NCI-H2227 treated with DMSO at 0.1 percent for 48 hours (cell line): Measurements from ENCODE around the gene RAB11FIP4.

Experiments
- DNase-seq: peaks from one replicate; lab custom pipeline; 2025; lab: John Stamatoyannopoulos, UW

RAB11FIP4 gene

DNA sequence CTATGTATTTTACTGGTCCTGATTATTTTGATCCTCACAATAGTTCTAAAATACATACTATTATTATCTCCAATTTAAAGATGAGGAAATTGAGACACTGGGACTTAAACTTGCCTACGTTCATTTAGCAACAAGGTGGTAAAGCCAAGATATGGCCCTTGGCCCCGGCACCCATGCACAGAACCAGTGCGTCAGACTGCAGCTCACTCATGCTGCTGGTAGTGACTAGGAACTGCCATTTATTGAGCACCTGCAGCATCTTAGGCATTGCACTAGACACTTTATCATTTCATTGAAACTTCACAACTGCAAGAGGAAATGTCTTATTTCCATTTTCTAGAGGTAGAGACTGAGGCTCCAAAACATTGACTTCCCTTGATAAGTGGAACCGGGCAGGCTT is 93.3 kb downstream of the RAB11FIP4 start:
- DNase-seq = no peak

DNA sequence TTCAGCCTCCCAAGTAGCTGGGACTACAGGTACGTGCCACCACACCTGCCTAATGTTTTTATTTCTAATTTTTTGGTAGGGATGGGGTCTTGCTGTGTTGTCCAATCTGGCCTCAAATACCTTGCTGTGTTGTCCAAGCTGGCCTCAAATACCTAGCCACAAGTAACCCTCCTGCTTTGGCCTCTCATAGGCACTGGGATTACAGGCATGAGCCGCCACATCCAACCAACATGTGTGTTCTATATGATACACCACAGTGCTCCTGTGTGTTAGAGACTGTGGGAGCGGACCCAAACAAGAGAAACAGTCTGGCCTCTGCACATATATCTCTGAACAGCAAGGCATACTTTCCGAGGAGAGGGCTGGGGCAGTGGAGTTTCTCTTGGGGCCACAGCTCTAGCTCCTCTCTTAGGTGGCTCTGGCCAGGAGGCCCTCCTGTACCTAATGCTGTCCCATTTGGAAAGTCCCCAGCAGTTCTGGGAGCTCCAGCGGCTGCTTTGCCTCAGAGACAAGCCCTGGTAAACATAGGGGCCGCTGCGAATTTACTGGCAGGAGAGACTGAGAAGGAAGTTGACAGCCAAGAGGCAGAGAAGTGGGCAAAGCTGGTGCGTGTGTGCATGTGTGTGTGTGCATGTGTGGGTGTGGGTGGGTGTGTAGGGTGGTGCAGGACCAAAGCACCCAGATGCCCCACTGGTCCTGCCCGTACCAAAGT is 95.0 kb downstream of the RAB11FIP4 start:
- DNase-seq = no peak

DNA sequence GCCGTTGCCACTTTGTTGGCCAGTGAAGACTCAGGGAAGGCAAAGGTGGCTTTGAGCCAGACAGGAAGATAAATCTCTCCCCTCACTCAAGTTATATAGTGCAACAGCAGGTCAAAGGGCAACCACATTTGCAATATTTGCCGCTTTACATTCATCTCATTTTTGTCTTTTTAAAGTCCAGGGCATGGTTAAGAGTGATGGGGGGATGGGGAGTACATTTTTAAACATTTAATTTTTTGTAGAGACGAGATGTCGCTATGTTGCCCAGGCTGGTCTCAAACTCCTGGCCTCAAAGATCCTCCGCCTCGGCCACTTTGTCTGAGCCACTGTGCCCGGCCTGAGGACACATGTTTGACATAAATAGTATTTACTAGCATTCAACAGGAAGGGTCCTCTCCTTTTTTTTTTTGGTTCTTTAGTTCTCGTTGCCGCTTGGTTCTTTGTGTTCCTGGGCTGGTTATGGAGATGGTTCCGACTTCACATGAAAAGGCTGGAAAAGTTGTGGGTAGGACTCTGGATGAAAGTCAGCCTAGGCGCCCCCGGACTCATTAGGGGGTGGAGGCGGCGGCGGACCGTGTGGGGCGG is 95.7 kb downstream of the RAB11FIP4 start:
- DNase-seq = no peak

DNA sequence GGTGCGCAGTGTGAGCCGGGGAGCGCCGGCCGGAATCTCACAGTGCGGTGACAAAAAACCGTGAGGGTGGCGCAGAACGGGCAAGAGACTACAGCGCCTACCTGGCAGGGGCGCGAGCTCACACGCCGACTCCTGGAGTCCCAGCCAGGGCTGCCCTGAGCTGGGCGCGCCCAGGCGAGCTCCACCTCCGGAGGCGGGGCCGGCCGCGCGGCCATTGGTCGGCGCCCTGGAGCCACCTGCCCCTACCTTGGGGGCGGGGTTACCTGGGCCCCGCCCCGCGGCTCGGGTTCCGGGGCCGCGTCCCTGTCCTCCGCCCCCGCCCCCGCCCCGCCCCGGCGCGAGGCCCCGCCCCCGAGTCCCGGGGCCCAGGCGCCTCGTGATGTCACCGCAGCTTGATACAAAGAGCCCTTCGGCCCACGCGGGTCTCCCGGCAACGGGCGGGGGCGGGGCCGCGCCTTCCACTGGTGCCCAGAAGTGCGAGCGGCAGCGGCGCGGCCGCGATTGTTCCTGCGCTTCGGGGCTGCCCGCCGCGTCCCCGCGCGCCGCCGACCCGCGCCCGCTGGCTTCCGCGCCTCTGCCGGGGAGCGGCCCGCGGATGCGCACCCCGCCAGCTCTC is 96.3 kb downstream of the RAB11FIP4 start:
- peak; percentile 74 for DNase-seq

DNA sequence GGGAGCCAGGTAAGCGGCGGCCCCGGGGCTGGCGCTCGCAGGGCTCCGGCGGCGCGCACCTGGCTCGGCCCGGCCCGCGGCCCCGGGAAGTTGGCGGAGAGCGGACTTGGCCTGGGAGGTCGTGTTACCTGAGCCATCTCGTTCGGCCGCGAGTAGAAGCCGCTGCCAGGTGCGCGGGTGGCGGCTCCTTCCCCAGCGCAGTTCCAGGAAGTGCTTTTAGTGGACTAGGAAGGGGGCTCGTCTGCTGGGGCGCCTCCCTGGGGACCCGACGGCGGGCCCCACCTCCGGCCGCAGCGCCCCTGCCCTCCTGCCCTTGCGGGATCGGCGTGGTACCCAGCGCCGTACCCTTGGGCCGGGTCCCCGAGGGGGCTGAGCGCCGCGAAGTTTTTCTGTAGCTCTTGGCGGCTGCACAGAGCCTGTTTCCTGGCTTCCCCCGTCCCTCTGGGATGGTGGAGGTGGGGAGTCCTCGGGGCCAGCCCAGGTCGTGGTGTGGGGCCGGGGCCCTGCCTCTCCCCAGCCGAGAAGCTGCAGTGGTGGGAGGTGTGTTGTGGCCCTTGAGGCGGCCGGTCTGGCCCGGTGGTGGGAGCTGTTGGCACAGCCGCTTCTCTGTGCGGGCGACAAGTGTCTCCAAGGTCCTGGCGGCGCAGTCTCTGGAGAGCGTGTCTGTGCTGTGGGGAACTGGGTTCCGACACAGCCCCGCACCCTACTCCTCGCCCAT is 96.9 kb downstream of the RAB11FIP4 start:
- no peak for DNase-seq

DNA sequence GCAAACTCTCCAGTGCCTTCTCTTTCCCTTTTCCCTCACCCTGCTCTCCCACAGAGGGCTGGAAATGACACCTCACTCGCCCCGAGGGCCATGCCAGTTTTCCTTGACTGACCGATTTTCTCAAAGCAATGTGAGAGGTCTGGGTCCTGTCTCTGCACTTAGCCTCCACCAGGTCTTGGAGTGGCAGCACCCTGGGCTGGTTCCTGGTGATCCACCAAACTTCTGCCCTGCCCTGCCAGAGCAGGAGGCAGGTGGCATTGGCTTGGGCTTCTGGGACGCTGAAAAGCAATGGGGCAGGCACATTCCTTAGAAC is 97.5 kb downstream of the RAB11FIP4 start:
- DNase-seq = no peak

DNA sequence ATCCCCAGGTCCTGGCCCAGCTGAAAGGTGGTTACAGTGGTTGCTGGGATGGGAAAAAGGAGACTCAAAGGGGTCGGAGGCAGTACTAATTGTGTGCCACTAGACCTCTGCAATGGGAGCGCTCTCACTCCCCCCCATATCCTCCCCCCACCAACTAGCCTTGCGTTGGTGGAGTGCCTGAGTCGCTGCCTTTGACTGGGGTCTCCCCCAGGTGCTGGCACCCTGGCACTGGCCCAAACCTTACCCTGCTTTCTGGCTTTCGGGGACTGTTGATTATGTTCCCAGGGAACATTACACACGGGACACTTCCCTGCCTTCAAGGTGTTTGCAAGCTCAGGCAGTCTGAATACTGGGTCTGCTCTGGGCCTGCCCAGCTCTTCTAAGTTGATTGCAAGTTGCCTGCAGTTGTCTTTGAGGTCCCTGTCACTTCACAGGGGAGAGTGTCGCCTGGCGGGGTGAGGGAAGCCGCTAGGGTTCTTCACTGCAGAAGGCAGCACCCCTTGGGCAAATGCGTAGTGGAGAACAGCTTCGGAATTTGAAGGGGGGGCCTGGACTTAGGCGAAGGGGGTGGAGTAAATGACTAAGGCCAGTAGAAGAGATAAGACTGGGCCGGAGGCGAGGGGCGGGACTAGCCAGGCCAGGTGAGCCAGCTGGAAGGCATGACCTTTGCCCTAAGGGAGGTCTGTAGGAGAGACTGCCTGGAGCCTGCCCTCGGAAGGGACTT is 98.0 kb downstream of the RAB11FIP4 start:
- no peak for DNase-seq

DNA sequence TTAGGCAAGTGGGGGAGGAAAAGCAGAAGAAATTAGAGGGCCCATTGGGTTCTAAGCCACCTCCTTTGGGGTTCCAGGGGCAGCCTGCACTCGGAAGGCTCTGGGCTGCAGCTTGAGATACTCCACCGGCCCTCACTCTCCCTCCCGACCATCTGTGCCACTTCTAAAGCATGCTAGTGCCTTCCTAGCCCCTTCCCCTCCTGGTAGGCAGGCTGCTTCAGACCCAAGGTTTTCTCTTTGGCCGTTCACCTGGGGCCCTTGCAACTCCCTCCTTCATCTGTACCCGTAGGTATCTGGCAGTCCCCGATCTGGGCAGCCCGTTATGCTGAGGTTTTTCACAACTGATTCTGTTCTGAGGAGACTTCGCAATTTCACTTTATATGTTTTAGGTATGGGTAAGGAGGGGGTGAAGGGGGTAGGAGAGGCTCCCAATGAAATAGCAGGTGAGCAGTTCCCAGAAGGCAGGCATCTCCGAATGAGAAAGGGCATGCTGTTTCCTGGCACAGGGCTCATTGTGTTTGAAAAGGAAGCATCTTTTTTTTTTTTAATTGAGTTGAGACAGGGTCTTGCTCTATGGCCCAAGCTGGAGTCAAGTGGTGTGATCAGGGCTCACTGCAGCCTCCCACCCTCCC is 98.7 kb downstream of the RAB11FIP4 start:
- no peak for DNase-seq

DNA sequence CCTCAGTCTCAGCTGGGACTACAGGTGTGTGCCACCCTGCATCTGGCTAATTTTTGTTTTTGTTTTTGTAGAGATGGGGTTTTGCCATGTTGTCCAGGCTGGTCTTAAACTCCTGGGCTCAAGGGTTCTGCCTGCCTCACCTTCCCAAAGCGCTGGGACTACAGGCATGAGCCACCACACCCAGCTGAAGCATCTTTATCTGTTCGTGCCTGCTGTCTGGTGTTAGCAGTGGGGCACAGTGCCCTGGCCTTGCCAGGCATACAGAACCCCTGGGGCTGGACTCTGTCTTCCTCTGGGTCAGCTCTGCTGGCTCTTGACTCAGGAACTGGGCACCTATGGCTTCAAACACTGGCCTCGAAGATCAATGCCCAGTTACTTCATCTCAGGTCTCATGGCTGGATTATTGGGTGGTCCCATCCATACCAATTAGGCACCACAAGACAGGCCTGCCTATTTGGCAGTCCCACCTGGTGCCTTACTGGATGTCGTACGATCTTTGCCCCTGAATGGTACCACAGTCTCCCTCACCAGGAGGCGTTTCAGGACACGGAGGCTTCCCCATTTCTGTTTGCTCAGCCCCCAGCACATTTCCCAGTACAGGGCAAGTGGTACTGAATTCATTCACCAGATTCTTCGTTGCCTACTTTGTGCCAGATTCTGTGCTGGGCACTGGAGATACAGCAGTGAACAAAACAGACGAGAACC is 99.3 kb downstream of the RAB11FIP4 start:
- no peak for DNase-seq

DNA sequence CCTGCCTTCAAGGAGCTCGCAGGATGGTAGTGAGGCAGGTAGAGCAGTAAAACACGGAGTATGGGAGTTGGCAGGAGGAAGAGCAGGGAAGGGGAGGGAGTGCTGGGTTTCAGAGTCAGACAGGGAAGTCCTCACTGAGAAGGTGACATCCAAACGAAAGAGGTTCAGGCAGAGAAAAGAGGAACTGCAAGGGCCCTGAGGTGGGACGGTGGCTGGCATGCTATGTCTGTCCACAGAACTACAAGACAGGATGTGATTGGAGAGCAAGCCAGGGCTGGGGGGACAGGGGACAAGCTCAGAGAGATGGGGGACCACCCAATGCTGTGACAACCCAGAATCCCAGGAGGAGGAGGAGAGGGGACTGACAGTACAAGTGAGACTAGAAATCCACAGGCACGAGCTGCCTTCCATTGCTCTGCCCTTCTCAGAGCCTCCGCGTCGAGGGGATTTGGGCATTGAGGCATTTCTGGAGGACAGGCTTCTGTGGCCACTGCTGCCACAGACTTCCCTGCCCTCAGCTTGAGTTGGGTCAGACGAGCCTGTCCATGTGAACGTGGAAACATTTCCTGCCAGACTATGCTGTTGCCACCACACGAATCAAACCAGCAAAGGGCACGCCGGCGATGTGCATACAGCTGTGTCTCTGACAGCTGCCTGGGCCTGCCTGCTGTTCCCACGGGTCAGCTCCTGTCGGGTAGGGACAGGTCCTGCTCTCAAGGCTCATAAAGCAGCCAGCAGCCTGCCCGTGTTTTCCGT is 100.1 kb downstream of the RAB11FIP4 start:
- no peak for DNase-seq

DNA sequence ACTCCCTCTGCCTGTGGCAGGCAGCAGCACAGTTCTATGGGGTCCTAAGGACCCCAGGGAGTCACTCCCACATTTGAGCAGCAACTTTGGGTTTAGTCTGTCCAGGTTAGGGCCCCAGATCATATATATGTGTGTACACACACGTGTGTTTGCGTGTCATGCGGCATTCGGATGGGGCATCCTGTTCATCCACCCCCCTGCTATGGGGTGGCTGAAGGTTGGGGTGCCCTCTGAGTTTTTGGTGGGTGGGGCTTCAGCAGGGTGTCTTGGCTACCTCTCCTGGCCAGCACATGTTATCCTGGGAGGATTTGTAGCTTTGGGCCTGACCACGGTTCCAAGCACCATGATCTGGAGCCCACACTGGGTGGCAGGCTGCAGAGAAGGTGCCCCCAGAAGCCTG is 100.7 kb downstream of the RAB11FIP4 start:
- no peak for DNase-seq

DNA sequence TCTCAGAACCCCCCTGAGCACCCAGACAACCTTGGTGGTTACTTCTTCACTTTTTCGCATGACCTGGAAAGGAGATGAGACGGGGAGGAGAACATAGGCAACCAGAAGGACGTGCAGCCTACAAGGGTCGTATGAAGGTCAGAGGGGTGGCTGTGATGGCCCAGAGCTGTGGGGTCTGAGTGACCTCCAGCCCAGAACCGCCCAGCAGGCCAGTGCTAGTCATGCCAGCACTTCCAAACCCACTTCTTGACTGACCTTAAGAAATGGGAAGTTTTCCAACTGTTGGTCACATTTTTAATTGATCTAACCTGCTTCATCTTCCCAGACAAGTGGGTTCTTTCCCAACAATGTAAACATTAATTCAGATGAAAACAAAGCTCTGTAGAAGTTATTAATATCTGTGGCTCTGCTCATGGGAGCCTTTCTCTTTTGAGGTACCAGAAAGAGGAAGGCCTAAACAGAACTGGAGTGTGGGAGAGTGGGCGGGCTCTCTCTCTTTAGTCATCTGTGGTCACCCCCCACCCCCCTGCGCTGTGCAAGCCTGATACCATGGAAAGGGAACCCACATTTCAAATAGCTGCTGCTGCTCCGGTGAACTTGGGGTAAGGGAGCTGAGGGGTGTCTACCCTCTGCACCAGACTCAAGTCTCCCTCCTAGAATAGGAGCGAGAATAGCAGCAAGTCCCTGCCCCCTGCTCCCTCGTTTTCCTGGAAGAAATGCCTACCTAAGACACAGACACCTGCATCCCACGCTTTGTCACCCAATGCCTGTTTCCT is 101.6 kb downstream of the RAB11FIP4 start:
- no peak for DNase-seq

DNA sequence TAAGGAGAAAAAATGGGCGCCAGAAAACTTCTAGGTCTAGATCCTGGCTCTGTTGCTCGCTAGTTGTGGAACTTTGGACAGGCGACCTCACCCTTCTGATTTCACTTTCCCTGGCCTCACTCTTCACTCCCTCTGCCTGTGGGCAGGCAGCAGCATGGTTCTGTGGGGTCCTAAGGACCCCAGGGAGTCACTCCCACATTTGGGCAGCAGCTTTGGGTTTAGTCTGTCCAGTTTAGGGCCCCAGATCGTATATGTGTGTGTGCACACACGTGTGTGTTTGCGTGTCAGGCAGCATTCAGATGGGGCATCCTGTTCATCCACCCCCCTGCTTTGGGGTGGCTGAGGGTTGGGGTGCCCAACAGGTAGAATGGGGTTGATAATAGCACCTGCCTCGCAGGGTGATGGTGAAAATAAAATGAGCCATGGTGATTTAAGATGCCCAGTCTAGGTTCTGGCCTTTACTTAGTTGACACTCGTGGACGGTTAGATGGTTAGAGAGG is 102.2 kb downstream of the RAB11FIP4 start:
- DNase-seq = no peak

DNA sequence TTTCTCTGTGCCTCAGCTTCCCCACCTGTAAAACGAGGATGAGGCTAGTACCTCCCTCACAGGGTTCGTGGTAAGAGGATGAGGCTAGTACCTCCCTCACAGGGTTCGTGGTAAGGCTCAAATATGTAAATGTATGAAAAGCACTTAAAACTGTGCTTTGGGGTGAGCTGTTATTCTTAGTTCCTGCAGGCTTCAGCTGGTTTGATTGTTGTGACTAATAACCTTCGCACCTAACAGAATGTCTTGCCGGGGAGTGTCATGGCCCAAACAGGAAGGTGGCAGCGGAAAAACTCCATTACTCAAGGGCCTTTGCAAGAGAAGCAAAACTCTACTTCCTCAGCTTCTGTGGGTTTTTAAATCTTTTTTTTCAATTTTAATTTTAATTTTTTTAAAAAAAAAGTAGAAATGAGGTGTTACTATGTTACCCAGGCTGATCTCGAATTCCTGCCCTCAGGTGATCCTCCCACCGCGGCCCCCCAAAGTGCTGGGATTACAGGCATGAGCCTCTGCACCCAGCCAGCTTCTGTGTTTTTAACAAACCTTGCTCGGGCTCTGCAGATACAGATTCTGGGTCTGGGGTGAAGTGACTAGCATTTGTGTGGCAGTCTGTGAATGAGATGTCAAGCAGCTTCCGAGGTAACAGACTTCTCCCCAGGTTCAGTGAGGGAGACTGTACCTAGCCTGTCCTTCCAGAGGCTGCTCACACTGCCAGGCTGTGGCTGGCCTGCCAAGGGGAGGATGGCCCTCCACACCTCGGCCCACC is 103.0 kb downstream of the RAB11FIP4 start:
- no peak for DNase-seq

DNA sequence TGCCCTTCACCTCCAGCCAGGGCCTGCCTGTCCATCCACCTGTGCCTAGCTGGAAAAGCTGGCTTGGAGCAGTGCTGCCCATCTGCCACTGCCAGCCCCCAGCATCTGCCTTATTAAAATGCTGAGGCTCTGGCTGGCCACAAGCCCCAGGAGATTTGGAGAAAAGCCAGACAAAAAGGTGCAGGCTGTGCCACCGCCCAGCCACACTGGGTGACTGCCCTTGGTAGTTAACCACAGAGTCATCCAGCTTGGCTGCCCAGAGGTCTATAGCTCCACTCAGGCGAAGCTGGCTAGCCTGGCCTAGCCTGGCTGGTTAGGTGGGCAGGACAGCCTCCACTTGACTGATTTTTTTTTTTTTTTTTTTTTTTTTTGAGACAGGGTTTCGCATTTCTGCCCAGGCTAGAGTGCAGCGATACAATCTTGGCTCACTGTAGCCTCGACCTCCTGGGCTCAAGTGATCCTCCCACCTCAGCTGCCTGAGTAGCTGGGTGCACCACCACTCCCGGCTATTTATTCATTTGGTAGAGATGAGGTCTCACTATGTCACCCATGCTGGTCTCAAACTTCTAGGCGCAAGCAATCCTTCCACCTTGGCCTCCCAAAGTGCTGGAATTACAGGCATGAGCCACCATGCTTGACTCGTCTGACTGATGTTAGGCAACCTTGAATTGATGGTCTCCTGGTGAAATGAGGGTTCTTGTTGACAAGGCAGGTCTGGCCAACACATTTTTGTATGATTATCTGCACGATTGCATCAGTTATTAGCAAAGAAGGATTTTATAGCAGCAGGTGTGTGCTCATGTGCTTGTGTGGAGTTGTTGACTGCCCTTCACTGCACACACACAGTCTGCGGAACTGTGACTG is 103.8 kb downstream of the RAB11FIP4 start:
- DNase-seq = no peak

DNA sequence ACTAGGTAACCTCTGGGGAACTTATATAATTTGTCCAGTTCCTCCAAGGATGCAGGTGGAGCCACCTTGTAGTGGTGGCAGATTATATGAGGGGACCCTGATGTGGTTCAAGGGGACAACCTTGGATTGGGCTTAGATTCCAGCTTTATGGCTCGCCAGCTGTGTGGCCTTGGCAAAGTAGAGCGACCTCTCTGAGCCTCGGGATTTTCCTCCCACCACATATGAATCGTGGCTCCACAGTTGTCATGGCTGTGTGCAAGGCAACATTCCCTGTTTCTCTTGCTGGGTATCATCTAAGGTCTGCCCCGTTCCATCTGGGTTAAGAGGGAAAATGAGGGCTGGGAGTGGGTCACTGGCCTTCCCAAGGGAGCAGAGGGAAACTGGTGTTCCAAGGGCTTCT is 104.6 kb downstream of the RAB11FIP4 start:
- DNase-seq = no peak

DNA sequence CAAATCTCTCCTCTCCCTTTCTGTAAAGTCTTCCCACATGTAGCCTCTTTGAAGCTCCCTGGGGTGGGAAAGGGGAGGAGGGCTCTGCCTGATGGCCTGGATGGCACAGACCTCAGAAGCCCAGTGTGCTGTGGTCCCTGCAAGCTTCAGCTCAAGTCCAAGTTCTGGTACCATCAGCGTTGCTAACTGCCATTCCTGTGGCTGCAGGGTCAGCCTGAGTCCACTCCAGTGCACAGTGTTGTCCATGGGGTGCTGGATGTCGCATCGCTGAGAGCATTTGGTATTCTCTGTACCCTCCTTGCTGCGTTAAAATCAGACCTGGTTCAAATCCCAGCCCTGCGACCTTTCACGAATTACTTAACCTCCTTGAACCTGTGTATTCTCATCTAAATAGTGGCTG is 105.1 kb downstream of the RAB11FIP4 start:
- DNase-seq = no peak

DNA sequence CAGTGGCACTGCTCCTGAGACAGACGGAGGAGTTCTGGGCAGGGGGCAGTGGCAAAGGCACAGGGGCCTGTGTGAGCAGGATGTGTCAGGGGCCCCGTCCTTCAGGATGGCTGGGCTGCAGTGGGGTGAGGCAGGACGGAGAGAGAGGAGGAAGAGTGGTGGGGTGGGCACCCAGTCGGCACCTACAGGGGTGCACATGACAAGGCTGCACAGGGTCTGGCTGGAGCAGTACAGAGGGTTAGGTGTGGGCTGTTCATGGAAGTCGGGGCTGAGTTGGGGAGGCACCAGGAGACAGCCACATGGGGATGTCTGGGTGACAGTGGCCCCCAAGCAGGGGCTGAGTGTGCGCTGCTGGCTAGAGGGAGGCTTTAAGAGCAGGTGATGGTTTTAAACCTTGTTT is 106.0 kb downstream of the RAB11FIP4 start:
- DNase-seq = no peak
